Ishikawa (cell line): ENCODE results near the gene NUDT5.

Source experiments
- CEBPB ChIP-seq: IDR thresholded peaks from 2 replicates; pipeline ENCODE4 v1.6.1; 2012
- EGR1 ChIP-seq: IDR thresholded peaks from 2 replicates; pipeline ENCODE4 v1.6.1; 2012
- NFIC ChIP-seq: IDR thresholded peaks from 2 replicates; pipeline ENCODE4 v1.6.1; 2012
- RAD21 ChIP-seq: IDR thresholded peaks from 2 replicates; pipeline ENCODE4 v1.6.1; 2012; ENCODE audit warnings: low read depth
- TAF1 ChIP-seq: IDR thresholded peaks from 2 replicates; pipeline ENCODE4 v1.6.1; 2012; ENCODE audit warnings: low read depth, mild to moderate bottlenecking
- TF ChIP-seq, protein P1 (sequence below): IDR thresholded peaks from 2 replicates; pipeline ENCODE4 v1.6.1; 2012

DNA sequence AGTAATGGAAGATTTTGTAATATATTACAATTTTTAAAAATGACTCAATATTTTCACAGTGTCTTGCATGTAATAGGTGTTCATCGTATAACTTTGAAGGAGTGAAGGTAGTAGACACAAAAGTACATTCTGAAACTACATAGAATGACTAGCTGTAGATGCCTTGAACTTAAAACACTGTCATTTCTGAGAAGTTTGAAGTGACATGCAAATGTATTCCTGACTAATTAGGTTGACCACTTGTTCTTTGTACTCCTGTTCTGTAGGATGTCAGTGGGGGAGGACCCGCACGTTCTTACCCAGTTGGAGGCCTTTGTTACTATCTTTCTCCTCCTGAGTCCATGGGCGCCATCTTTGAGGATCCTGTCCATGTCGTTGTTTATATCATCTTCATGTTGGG, 35.0 kb downstream of the NUDT5 start:
- TF ChIP-seq TAF1 (no peak), RAD21 (no peak), NFIC (no peak), CEBPB (no peak), EGR1 (no peak)
- TF ChIP-seq, protein P1, sequence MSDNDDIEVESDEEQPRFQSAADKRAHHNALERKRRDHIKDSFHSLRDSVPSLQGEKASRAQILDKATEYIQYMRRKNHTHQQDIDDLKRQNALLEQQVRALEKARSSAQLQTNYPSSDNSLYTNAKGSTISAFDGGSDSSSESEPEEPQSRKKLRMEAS = no peak
